GM19239 (cell line): ENCODE results near the gene SLC46A3.
"Not testable (repeated sequence)": the region's sequence is repeated elsewhere in the genome, so short reads cannot be mapped to it uniquely, and the experiment has no call there.

ENCODE experiments used
- DNase-seq: peaks from one replicate; pipeline ENCODE4 v3.0.0; 2011; ENCODE audit warnings: low spot score; ENCODE audit not compliant: insufficient read length
- FAIRE-seq: peaks from 2 replicates; lab custom pipeline; 2011; peaks lifted over from hg19 to GRCh38; lab: Jason Lieb, UNC

SLC46A3 gene

GRCh38 chr13:28693605-28694491, 24.9 kb downstream of the SLC46A3 start:
- DNase-seq, FAIRE-seq: not testable (repeated sequence)

- FAIRE-seq (no peak), DNase-seq (no peak)
Measured at GRCh38 chr13:28685892-28686291, 32.9 kb downstream of the SLC46A3 start.

- FAIRE-seq, result no peak
- no peak for DNase-seq
Measured at GRCh38 chr13:28685114-28685513, 33.7 kb downstream of the SLC46A3 start.

DNA sequence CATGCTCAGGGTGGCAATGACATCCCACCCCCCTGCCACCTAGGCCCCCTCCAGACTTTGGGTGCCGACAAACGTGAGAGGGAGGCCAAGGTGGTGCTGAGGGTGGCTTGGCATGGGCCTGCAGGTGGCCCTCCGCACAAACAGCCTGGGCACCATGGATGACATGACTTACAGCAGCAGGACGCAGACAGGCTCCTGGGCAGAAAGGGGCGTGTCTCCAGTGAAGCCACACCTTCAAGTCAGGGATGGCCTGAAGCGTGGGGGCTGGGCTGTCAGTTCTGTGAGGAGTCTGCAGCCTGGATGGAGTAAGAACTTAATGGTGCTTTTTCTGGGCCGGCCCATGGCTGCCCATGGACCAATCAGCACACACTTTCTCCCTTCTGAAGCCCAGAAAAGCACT, 34.5 kb downstream of the SLC46A3 start:
- no peak for FAIRE-seq
- DNase-seq, result no peak

GRCh38 chr13:28683169-28683568, 35.6 kb downstream of the SLC46A3 start:
- DNase-seq, FAIRE-seq: not testable (repeated sequence)

GRCh38 chr13:28680541-28680940, 38.2 kb downstream of the SLC46A3 start:
- DNase-seq, result no peak
- FAIRE-seq, result peak; percentile 48

GRCh38 chr13:28679628-28680027, 39.1 kb downstream of the SLC46A3 start:
- FAIRE-seq (peak; percentile 60), DNase-seq (no peak)

DNA sequence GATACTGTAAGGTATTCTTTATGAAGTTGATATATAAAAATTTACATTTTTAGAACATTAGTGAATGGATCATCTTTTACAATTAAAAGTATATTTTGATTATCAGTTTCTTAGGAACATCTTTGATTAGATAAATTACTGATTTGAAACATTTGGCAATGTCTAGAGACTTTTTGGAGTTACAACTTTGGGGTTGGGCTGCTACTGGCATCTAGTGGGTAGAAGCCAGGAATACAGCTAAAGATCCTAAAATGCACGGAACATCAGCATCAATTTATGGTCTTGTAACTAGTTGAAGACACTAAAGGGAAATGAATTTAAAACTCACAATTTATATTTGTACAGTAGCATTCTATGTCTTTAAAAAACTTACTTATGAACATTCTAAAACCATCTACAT, 40.0 kb downstream of the SLC46A3 start:
- no peak for DNase-seq
- peak; percentile 11 for FAIRE-seq

DNA sequence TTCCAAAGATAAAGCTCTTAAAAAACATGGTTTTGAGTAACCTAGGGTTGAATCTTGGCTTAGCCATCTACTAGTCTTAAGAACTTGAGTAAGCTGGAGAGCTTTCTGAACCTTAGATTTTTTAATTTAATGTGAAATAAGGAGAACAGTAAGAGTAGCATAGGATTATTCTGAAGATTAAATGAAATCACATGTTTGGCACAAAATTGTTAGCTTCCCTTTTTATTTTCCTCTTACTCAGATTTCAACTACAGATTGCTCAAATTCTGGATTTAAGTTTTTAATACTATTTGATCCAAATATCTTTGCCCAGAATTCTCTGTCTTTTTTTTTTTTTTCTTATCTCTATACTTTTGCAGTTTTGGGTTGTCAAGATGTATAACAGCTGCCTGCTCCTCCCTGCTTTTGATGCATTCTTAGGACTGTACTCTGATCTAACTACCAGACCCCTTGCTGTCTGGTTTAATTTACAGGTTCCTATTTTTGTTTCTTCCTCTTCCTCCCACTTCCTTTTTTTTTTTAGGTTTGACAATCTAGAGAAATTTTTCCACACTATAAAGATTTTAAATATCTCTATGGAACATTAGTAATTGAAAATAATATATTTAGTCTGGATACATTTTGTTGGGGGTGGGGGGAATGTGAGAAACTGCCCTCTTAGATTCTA, 47.5 kb downstream of the SLC46A3 start:
- FAIRE-seq, result no peak

DNA sequence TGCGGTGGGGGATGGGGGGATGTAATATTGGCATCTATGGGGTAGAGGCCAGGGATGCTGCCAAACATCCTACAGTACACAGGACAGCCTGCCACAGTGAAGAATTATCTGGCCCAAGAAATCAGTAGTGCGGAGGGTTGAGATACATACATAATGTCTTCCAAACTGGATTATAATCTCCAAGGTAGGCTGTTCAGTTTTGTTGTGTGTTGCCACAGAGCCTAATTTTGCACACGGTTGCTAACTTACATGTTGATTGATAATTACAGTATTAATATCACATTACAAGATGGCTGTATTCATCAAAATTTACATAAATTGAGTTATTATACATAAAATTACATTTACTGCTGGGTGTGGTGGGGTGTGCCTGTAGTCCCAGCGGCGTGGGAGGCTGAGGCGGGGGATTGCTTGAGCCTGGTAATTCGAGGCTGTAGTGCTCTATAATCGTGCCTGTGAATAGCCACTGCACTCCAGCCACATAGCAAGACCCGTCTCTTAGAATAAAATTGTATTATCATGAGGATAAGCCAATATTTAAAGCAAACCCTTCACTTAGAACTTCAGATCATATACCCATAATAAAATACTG, 51.8 kb downstream of the SLC46A3 start:
- DNase-seq, result no peak
- no peak for FAIRE-seq

More for the DNA sequence above, 47.5 kb downstream of the SLC46A3 start:
- no peak for DNase-seq

DNA sequence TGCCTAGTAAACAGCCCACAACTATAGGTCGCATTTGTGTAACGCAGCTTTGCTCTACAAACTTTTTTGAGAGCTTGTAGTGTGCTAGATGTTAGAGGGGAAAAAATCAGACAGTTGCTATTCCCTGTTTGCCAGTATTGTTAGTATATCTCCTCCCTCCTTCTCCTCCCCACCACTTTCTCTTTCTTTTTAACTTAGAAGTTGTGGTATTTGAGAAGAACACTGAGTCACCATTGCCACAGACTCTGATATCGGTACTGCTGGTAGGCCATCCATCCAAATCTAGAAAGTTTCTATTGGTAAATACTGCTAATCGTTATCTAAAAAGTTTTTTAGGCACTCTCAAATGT, 59.2 kb downstream of the SLC46A3 start:
- FAIRE-seq (peak; percentile 82), DNase-seq (peak; percentile 9)

DNA sequence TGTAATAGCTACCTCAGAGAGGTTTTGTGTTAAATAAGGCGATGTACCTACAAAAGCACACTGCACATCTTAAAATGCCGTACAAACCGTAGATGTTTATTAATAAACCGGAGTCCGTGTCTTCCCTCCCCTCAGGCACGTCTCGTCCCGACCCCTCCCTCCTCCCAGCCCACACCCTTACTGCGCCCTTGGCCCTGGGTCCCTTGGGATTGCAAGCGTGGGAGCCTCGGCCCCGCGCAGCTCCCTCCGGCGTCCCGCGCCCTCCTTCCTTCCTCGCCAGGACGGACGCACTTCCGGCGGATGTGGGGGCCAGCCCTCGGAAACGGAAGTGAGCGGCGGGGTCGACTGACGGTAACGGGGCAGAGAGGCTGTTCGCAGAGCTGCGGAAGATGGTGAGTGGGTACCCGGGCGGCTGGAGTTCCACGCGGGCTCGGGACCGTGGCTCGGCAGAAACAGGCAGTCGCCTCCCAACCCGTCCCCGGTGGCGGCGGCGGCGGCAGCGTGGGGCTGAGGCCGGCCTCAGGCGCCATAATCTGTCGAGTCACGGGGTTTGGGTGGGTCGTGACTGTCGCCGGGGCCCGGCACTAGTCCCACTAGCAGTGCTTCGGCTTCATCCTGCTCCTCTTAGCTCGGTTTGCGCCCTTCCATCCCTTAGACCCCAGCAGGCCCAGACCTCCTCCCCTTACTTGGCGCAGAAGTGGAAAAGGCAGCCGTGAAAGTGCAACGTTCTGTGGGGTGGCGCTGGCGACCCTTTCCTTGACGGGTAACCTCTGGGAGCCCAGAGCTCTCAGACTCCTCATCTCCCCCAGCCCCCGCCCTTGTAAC, 59.8 kb downstream of the SLC46A3 start, which contains the start of gene POMP:
TSS of gene POMP (plus strand) at position 335 of the 825 bp plus-strand sequence. CDS start at position 390, 55 bp downstream.
- peak; percentile 82 for DNase-seq
- FAIRE-seq, result peak; percentile 95

DNA sequence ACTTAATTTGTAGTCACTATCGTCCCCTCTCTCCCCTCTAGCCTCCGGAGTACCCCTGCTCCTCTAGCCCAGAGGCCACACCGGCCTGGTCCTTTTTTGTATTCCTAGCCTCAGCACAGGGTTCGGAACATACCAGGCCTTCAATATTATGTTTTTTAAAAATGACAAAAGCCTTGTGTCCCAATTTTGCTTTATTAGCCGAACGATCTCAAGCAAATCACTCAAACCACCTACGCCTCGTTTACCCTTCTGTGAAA, 60.3 kb downstream of the SLC46A3 start:
- FAIRE-seq (no peak), DNase-seq (no peak)

DNA sequence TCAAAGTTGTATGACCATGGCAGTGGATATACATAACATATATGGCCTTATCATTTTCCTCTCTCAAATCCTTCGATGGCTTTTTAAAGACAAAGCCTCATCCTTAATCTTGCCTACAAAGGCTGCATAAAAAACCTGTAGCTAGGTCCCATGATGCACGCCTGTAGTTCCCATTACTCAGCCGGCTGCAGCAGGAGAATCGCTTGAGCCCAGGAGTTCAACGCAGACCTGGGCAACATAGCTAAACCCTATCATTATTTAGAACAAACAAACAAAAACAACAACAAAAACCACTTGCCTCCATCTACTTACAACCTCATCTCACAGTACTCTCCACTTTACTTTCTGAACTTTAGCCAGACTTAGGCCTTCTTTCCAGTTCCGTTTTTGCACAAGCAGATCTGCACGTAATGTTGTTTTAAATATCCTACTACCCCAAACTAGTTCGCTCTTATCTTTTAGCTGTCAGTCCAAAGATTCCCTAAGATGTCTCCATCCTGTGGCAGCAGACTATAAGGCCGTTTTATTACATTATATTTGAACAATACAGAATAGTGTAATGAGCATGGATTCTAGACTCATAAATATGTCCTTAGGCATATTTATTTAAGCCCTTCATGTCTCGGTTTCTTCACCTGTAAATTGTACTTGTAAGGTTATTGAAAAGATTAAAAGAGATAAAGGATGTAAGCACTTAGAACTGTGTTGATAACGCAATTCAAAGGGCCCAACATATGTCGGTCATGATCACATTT, 60.8 kb downstream of the SLC46A3 start:
- DNase-seq (no peak), FAIRE-seq (no peak)

- FAIRE-seq (no peak), DNase-seq (no peak)
Measured at GRCh38 chr13:28655561-28655960, 63.2 kb downstream of the SLC46A3 start.

DNA sequence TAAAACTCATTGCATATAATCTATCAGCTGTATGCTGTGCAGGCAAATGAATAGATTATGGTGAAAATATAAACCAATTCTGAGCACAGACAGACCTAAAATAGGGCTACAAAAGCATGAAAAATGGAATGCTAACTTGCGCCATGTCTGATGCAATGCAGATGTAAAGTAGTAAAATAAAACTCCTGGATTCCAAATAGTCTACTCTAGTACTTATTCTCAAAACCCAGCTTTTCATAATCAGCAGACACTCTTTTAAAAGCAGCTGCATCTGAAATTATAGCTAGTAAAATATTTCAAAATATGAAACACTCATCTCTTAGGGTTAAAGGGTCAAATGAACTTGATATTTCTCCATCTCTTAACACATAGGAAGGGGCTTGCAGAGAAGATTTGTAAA, 64.5 kb downstream of the SLC46A3 start:
- FAIRE-seq, result no peak
- no peak for DNase-seq

GRCh38 chr13:28653111-28653510, 65.7 kb downstream of the SLC46A3 start:
- DNase-seq (no peak), FAIRE-seq (no peak)

- DNase-seq, result no peak
- no peak for FAIRE-seq
Measured at GRCh38 chr13:28651810-28652401, 66.9 kb downstream of the SLC46A3 start.

DNA sequence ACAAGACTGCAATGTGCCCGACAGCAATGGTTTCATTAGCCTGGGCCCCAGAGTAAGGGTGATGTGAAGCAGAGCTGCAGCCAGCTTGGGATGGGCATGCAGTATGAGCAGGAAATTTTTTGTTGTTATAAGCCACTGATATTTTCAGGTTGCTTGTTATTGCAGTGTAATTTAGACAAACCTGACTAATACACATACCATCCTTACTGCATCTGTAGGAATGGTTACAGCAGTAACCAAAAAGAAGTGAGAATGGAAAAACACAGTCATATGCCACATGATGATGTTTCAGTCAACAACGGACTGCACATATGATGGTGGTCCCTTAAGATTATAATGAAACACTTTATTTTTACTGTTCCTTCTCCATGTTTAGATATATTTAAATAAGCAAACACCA, 68.5 kb downstream of the SLC46A3 start:
- FAIRE-seq (no peak), DNase-seq (no peak)
